ENCODE results near the gene RAB11FIP4. TPM values are rescaled to one million over a fixed set of nuclear protein-coding genes. Genes with fewer than 3 reads are reported as not detected.

Gene RAB11FIP4
- total and polyA plus RNA-seq, 2 of the 8 experiments (the other 6 are each of a cell fraction or from before 2014, with no cell fraction given) = 21.7 to 53.2 TPM

DNA sequence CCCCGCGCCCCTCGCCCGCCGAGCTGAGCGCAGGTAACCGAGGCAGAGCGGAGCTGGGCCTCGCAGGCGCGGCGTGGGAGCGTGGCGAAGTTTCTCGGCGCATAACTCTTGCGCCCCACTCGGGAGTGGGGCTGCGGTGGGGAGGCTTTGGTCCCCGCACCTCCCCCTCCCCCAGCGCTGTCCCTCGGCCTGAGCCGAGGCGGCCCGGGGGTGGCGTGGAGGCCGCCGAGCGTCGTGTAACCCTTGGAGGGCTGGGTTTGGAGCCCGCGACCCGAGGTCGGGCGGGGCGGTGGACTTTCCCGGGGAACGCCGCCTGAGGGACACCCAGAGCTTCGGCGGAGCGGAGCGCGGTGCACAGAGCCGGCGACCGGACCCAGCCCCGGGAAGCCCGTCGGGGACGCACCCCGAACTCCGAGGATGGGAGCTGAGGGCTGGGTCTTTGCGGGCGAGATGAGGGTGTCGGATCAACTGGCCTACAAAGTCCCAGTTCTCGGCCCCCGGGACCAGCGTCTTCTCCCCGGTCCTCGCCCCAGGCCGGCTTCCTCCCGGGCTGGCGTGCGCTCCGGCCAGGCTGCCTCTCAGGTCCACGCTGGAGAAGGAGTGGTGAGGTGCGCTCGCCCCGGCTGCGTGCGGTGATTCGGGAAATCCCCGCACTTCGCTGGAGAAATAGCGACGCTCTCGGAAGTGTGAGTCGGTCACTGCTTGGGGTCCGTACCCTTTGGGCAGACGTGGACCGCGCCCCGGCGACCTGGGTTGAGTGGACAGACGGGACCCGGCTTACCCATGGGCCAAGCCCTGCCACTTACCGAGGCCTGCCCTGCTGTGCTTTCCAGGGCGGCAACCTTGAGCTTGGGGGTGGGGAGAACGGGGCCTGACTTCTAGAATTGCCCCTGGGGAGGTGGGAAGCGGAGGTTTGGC, 168.4 kb downstream of the RAB11FIP4 start:
- peaks cover 16% of the 10 kb centered on the region; the same call in 1 of the 2 replicates for H3K23me2 ChIP-seq (ENCODE audit: low read depth, low read length)
- H4K5ac ChIP-seq (ENCODE audit: insufficient read length, low read depth, low read length) = no peak overlapping the region
- peak overlapping the region; percentile 70 to 82 for H3K4me2 ChIP-seq (ENCODE audit: insufficient read depth in 1 of 2, low read depth in 2 of 2, low read length in 2 of 2)
- no peak overlapping the region for H3K9ac ChIP-seq (replicated peaks in 1 of 4; ENCODE audit: extremely low read depth in 1 of 4, low read depth in 3 of 4, low read length in 3 of 4)
- WGBS, 2 experiments (ENCODE audit: extremely low coverage in 1 of 2, insufficient coverage in 1 of 2, insufficient read length in 1 of 2, insufficient replicate concordance in 2 of 2, low coverage in 1 of 2, low lambda C conversion rate in 2 of 2, missing lambda C conversion rate in 1 of 2) = 17% methylated on average over 44 of the region's 91 CpGs; no CpG with 5 or more reads in 1 of the 2 experiments
- H2BK120ac ChIP-seq (replicated peaks; ENCODE audit: low read depth, low read length) = no peak overlapping the region
- peaks cover 6 to 47% (median 29%) of the 10 kb centered on the region in 4 experiments; a peak in 6 of 7 replicates for H3K27me3 ChIP-seq (replicated peaks in 1 of 4; ENCODE audit: control insufficient read depth in 3 of 4, extremely low read depth in 1 of 4, insufficient read depth in 3 of 4, low read length in 3 of 4)
- H2BK20ac ChIP-seq (ENCODE audit: low read length) = 0 out of 2 replicates have a peak overlapping the region, but pooled peaks have one; percentile 61
- peak overlapping the region; percentile 80; the same call in 1 of the 2 replicates for H2BK12ac ChIP-seq (ENCODE audit: low read depth, low read length)
- peak overlapping the region; percentile 17 for H3K4ac ChIP-seq (replicated peaks; ENCODE audit: insufficient read length, low read depth, low read length)
- DNase-seq (ENCODE audit: low read depth in 1 of 2, low spot score in 2 of 2) (peak in 1 of 2 experiments; percentile 65), FAIRE-seq (no peak)
- H4K91ac ChIP-seq (replicated peaks; ENCODE audit: insufficient read length, low read length) = peak overlapping the region; percentile 25
- no peak overlapping the region for H3K14ac ChIP-seq (ENCODE audit: insufficient read length)
- peak overlapping the region; percentile 91; the same call in 1 of the 2 replicates for H4K8ac ChIP-seq (ENCODE audit: extremely low read depth, insufficient read depth, low read length)
- H2BK5ac ChIP-seq (ENCODE audit: low read depth, low read length) = no peak overlapping the region; the same call in 1 of the 2 replicates
- H3K79me2 ChIP-seq (ENCODE audit: control insufficient read depth in 1 of 2, insufficient read depth in 2 of 2, low read length in 2 of 2) = no peaks in the 10 kb centered on the region
- H2BK15ac ChIP-seq (ENCODE audit: low read length) = peak overlapping the region; percentile 88; the same call in 1 of the 2 replicates
- H3K18ac ChIP-seq (ENCODE audit: extremely low read depth, low read length) = peak overlapping the region; percentile 78
- H3K23ac ChIP-seq (ENCODE audit: insufficient read length) = no peak overlapping the region
- peaks cover 8 to 23% (median 16%) of the 10 kb centered on the region in 4 experiments for H3K4me1 ChIP-seq (replicated peaks in 1 of 4; ENCODE audit: control insufficient read depth in 3 of 4, insufficient read depth in 4 of 4, low read length in 3 of 4)
- H3K79me1 ChIP-seq (ENCODE audit: low read depth, low read length) = no peaks in the 10 kb centered on the region
- ChIA-PET POLR2A (ENCODE audit: partially characterized antibody) (interaction anchor here (1.1 to 1.7 kb wide), 5 partner anchors 10 to 281 kb away, joined by 3 to 4 read pairs (median 3); no protein-coding TSS in a partner anchor), CTCF (ENCODE audit: partially characterized antibody) (interaction anchor here (0.7 to 7.4 kb wide), 9 partner anchors 13 to 283 kb away, joined by 3 to 72 read pairs (median 3); no protein-coding TSS in a partner anchor)
- no peak overlapping the region for H3K56ac ChIP-seq (replicated peaks; ENCODE audit: insufficient read length, low read depth, low read length)
- no peak overlapping the region for H3K27ac ChIP-seq (ENCODE audit: low read depth, low read length)
- peaks cover 0 to 2% of the 10 kb centered on the region in 2 experiments for H4K20me1 ChIP-seq (replicated peaks in 1 of 2; ENCODE audit: control insufficient read depth in 1 of 2, insufficient read depth in 2 of 2, low read length in 2 of 2)
- 0 out of 2 replicates have a peak overlapping the region, but pooled peaks have one; percentile 65 for H2AFZ ChIP-seq (ENCODE audit: low read length)
- H3K9me3 ChIP-seq (ENCODE audit: insufficient read depth in 2 of 2, low read depth in 1 of 2, low read length in 1 of 2) = no peaks in the 10 kb centered on the region
- peak overlapping the region; percentile 33 to 74 (median 44) for H3K4me3 ChIP-seq (ENCODE audit: extremely low read depth in 1 of 4, insufficient read depth in 2 of 4, low read depth in 3 of 4, low read length in 4 of 4)
- H2AK5ac ChIP-seq (ENCODE audit: low read depth, low read length) = 0 out of 2 replicates have a peak overlapping the region, but pooled peaks have one; percentile 13
- no peaks in the 10 kb centered on the region; a peak in 1 of 8 replicates for H3K36me3 ChIP-seq (ENCODE audit: control insufficient read depth in 2 of 4, insufficient read depth in 4 of 4, low read length in 3 of 4)
- TF ChIP-seq EP300 (IDR thresholded peaks at IDR 0.05; ENCODE audit: borderline replicate concordance in 1 of 2, low read depth in 2 of 2, low read length in 2 of 2) (no peak), EGR1 (IDR thresholded peaks at IDR 0.05; ENCODE audit: borderline replicate concordance, low read depth, low read length) (no peak), RFX5 (IDR thresholded peaks at IDR 0.05; ENCODE audit: borderline replicate concordance, low read depth, low read length) (no peak), ASH2L (IDR thresholded peaks at IDR 0.05; ENCODE audit: low read length) (peak; percentile 52)
